ENCODE results near the gene COMMD1.

Gene COMMD1

GRCh38 chr2:61906186-61906470 lies 654 bp downstream of the COMMD1 start:
- no peaks in the 10 kb centered on the region for H3K36me3 ChIP-seq (ENCODE audit: control insufficient read depth, low read length)
- peak overlapping the region; percentile 93 for H3K4me2 ChIP-seq (ENCODE audit: low read length)
- no peaks in the 10 kb centered on the region for H3K9me3 ChIP-seq (ENCODE audit: control insufficient read depth, insufficient read depth, low read length)
- TF ChIP-seq, protein P1, sequence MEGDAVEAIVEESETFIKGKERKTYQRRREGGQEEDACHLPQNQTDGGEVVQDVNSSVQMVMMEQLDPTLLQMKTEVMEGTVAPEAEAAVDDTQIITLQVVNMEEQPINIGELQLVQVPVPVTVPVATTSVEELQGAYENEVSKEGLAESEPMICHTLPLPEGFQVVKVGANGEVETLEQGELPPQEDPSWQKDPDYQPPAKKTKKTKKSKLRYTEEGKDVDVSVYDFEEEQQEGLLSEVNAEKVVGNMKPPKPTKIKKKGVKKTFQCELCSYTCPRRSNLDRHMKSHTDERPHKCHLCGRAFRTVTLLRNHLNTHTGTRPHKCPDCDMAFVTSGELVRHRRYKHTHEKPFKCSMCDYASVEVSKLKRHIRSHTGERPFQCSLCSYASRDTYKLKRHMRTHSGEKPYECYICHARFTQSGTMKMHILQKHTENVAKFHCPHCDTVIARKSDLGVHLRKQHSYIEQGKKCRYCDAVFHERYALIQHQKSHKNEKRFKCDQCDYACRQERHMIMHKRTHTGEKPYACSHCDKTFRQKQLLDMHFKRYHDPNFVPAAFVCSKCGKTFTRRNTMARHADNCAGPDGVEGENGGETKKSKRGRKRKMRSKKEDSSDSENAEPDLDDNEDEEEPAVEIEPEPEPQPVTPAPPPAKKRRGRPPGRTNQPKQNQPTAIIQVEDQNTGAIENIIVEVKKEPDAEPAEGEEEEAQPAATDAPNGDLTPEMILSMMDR (IDR thresholded peaks at IDR 0.05; ENCODE audit: low read depth, low read length, poor library complexity, severe bottlenecking): no peak
- no peak for TF ChIP-seq EZH2phosphoT487 (IDR thresholded peaks at IDR 0.05; ENCODE audit: borderline replicate concordance, low read length)
- H3K4me1 ChIP-seq (ENCODE audit: control insufficient read depth, low read length): peaks cover 18% of the 10 kb centered on the region
- peaks cover 21% of the 10 kb centered on the region for H3K79me2 ChIP-seq (ENCODE audit: control insufficient read depth, low read length)
- no peaks in the 10 kb centered on the region for H4K20me1 ChIP-seq (ENCODE audit: control insufficient read depth, insufficient read depth, low read depth, low read length)
- no peak overlapping the region for H3K27ac ChIP-seq (ENCODE audit: low read depth, low read length)
- H3K9me2 ChIP-seq (replicated peaks; ENCODE audit: control insufficient read depth, low read length): no peaks in the 10 kb centered on the region
- H3K4me3 ChIP-seq (ENCODE audit: low read length): peak overlapping the region; percentile 82
- no peaks in the 10 kb centered on the region for H3K27me3 ChIP-seq (ENCODE audit: control insufficient read depth, low read length)
- 0 out of 2 replicates have a peak, but pooled peaks cover 2% of the 10 kb centered on the region for H3F3A ChIP-seq (ENCODE audit: control insufficient read depth, insufficient read depth)

DNA sequence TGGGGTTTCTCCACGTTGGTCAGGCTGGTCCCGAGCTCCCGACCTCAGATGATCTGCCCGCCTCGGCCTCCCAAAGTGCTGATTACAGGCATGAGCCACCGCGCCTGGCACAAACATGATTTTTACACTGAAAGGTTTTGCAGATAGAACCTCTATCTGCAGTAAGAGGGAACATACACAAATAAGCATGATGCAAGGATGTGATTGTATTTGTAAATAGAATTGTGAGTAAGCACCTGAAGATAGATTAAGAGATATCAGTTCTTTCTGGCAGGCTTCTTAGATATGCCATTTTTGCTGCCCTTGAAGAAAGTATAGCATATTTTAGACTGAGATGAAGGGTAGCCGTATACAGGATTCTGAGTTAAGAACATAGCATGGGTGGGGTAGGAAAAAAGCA lies 3.6 kb downstream of the COMMD1 start:
- no peak overlapping the region for H3K4me2 ChIP-seq (ENCODE audit: low read length)
- H3K4me3 ChIP-seq (ENCODE audit: low read length): no peak overlapping the region
- no peaks in the 10 kb centered on the region for H3K9me2 ChIP-seq (replicated peaks; ENCODE audit: control insufficient read depth, low read length)
- no peaks in the 10 kb centered on the region for H4K20me1 ChIP-seq (ENCODE audit: control insufficient read depth, insufficient read depth, low read depth, low read length)
- no peaks in the 10 kb centered on the region for H3K27me3 ChIP-seq (ENCODE audit: control insufficient read depth, low read length)
- no peaks in the 10 kb centered on the region for H3K9me3 ChIP-seq (ENCODE audit: control insufficient read depth, insufficient read depth, low read length)
- peaks cover 22% of the 10 kb centered on the region for H3K4me1 ChIP-seq (ENCODE audit: control insufficient read depth, low read length)
- no peaks in the 10 kb centered on the region for H3K36me3 ChIP-seq (ENCODE audit: control insufficient read depth, low read length)
- H3K79me2 ChIP-seq (ENCODE audit: control insufficient read depth, low read length): peaks cover 21% of the 10 kb centered on the region
- H3K27ac ChIP-seq (ENCODE audit: low read depth, low read length): no peak overlapping the region
- no peak for TF ChIP-seq EZH2phosphoT487 (IDR thresholded peaks at IDR 0.05; ENCODE audit: borderline replicate concordance, low read length)
- TF ChIP-seq, protein P1 (IDR thresholded peaks at IDR 0.05; ENCODE audit: low read depth, low read length, poor library complexity, severe bottlenecking): no peak
- H3F3A ChIP-seq (ENCODE audit: control insufficient read depth, insufficient read depth): 0 out of 2 replicates have a peak, but pooled peaks cover 2% of the 10 kb centered on the region

- peaks cover 20% of the 10 kb centered on the region for H3K79me2 ChIP-seq (ENCODE audit: control insufficient read depth, low read length)
These were observed 5.1 kb downstream of the COMMD1 start for GRCh38 chr2:61910603-61911002.

More at GRCh38 chr2:61910603-61911002, 5.1 kb downstream of the COMMD1 start:
- Histone ChIP-seq H3K27ac (ENCODE audit: low read depth, low read length) (no peak overlapping the region), H3K4me3 (ENCODE audit: low read length) (no peak overlapping the region), H4K20me1 (ENCODE audit: control insufficient read depth, insufficient read depth, low read depth, low read length) (no peaks in the 10 kb centered on the region), H3K27me3 (ENCODE audit: control insufficient read depth, low read length) (no peaks in the 10 kb centered on the region), H3K9me2 (replicated peaks; ENCODE audit: control insufficient read depth, low read length) (no peaks in the 10 kb centered on the region), H3F3A (ENCODE audit: control insufficient read depth, insufficient read depth) (0 out of 2 replicates have a peak, but pooled peaks cover 2% of the 10 kb centered on the region), H3K9me3 (ENCODE audit: control insufficient read depth, insufficient read depth, low read length) (no peaks in the 10 kb centered on the region), H3K4me1 (ENCODE audit: control insufficient read depth, low read length) (peaks cover 13% of the 10 kb centered on the region), H3K4me2 (ENCODE audit: low read length) (no peak overlapping the region), H3K36me3 (ENCODE audit: control insufficient read depth, low read length) (no peaks in the 10 kb centered on the region)
- TF ChIP-seq, protein P1 (IDR thresholded peaks at IDR 0.05; ENCODE audit: low read depth, low read length, poor library complexity, severe bottlenecking): peak; percentile 28
- TF ChIP-seq EZH2phosphoT487 (IDR thresholded peaks at IDR 0.05; ENCODE audit: borderline replicate concordance, low read length): no peak

Data from DOHH2 (cell line).